ENCODE data around the gene IGSF9B.

DNA sequence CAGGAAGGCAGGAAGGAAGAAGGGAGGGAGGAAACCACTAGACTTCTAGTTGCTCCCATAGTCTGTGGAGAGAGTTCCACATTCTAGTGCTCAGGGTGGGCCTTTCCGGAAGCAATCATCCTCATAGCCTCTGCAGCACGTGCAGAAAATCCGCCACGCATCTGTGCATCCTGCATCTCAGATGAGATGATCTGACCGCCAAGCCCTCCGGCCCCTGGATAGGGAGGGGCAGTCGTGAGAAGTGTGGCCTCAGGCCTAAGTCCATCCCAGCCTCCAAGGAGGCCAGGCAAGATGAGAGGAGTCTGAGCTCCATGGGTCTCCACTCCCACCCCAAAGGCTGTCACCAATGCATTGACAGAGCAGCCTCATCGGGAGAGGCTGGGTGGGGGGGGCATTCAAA is 30.4 kb upstream of the IGSF9B start:
- TF ChIP-seq ZFP30 (CRISPR knock-in tag; IDR thresholded peaks at IDR 0.05) (no peak), ZFP3 (CRISPR knock-in tag; IDR thresholded peaks at IDR 0.05) (no peak)
